Midbrain (tissue), 1 donor: Measurements from ENCODE around the gene DUOXA2.

Experiments used
- DNase-seq: peaks from one replicate; lab custom pipeline; 2025; lab: John Stamatoyannopoulos, UW

Gene DUOXA2

GRCh38 chr15:45162771-45163507 is 48.8 kb downstream of the DUOXA2 start:
- peak; percentile 82 for DNase-seq

DNA sequence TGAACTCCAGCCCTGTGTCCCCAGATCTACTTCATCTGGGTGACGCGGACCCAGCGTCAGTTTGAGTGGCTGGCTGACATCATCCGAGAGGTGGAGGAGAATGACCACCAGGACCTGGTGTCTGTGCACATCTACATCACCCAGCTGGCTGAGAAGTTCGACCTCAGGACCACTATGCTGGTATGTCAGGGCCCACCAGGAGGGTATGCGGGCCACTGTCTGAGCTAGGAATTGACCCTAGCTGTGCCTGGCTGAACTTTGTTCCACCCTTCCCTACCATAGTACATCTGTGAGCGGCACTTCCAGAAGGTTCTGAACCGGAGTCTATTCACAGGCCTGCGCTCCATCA is 49.4 kb downstream of the DUOXA2 start:
- no peak for DNase-seq

DNA sequence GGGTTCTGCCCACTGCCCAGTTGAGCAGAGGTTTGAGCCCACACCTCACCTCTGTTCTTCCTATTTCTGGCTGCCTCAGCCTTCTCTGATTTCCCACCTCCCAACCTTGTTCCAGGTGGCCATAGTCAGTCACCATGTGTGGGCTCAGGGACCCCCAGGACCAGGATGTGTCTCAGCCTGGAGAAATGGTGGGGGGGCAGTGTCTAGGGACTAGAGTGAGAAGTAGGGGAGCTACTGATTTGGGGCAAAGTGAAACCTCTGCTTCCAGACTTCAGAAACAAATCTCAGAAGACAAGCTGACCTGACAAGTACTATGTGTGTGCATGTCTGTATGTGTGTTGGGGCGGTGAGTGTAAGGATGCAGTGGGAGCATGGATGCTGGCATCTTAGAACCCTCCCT is 50.8 kb downstream of the DUOXA2 start:
- DNase-seq: no peak

DNA sequence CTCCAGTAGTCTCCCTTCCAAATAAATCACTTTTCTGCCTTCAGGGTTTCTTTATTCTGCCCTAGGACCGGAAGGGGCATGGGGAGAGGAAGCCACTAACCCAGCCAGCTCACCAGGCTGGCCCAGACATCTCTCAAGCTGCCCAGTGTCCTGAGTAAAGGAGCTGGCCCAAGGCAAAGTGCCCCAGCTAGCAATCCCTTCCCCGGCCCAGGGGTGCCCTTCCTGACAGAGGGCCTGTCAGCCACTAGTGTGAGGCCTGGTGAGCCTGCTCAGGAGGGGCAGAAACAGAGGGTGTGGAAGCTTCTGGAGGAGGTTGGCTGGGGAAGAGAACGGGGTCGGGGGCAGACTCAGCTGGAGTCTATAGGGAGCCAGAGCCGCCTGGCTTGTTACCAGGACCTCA is 51.4 kb downstream of the DUOXA2 start:
- no peak for DNase-seq

DNA sequence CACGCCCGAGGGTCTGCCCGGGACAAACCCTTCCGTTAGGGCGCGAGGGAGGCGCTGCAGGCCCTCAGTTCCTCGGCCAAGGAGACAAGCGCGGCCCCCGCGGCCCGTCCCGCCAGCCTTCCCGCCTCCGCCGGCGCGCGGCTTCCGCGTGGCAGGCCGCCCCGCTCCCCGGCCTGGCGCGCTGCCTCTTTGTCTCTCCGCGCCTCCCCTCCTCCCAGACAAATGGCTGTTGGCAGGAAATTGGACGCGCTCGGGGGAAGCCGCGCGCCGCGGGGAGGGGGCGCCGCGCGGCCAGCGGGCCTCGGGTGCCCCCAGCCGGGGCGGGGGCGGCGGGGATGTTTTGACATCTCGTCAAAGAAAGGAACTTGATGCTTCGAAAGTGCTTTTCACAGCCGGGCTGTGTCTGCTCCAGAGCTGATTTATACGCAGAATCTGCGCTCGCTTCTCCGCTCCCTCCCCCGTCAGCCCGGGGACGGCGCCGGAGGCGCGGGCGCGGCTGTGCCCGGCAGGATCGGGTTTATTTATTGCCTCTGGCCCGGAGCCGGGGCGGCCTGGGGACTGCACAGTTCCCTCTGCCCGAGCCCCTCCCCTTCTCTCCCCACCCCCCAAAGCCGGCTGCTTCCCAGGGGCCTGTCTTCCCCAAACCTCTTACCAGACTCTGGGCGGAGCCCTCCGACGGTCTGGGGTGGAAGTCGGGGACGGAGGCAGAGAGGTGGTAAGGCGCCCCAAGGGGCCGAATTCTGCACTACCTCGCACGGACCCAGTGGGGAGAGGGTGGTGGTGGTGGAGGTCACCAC is 52.9 kb downstream of the DUOXA2 start:
- peak; percentile 88 for DNase-seq

GRCh38 chr15:45167631-45168205 is 53.6 kb downstream of the DUOXA2 start:
- DNase-seq: no peak
